DND-41 (cell line): ENCODE data around the gene SLIT1.
A peak's percentile ranks its signal among the peaks of the same experiment; 100 is the strongest.

Source experiments
- ATAC-seq: fragments of 200-7000 bp; cut with Tn5 transposase; 3 replicates; pipeline ENCODE4 v1.9.1; 2021; ENCODE audit warnings: low read depth; ENCODE audit not compliant: insufficient read depth
- DNase-seq: peaks from one replicate; pipeline ENCODE4 v3.0.0-alpha.2; 2020
- H2AFZ ChIP-seq: 2 replicates; pipeline ENCODE4 v1.6.0; 2012; ENCODE audit warnings: low read depth, low read length
- H3K27ac ChIP-seq: 2 replicates; pipeline ENCODE4 v1.5.1; 2012; ENCODE audit warnings: low read length, inconsistent platforms
- H3K27me3 ChIP-seq: fragments of 200-600 bp; sonication (generic); 2 replicates; pipeline ENCODE4 v1.6.0; 2012; ENCODE audit warnings: low read length, mild to moderate bottlenecking, inconsistent platforms; ENCODE audit not compliant: insufficient read depth, poor library complexity
- H3K36me3 ChIP-seq: 2 replicates; pipeline ENCODE4 v1.5.1; 2012; ENCODE audit warnings: low read length, inconsistent platforms; ENCODE audit not compliant: insufficient read depth
- H3K4me1 ChIP-seq: 2 replicates; pipeline ENCODE4 v1.5.1; 2012; ENCODE audit warnings: mild to moderate bottlenecking, low read length; ENCODE audit not compliant: insufficient read depth
- H3K4me2 ChIP-seq: 2 replicates; pipeline ENCODE4 v1.6.0; 2012; ENCODE audit warnings: mild to moderate bottlenecking, moderate library complexity, low read length, inconsistent platforms; ENCODE audit not compliant: insufficient read depth
- H3K4me3 ChIP-seq, 2 experiments: fragments of 200-600 bp in 1 of 2; shearing (Covaris generic) in 1 of 2; 2 replicates each; pipeline ENCODE4 v1.5.1; 2012 to 2016; ENCODE audit warnings: inconsistent platforms in 2 of 2, low read length in 2 of 2, mild to moderate bottlenecking in 2 of 2, low read depth in 1 of 2, moderate library complexity in 1 of 2
- H3K79me2 ChIP-seq: 2 replicates; pipeline ENCODE4 v1.6.0; 2012; ENCODE audit warnings: low read length, inconsistent platforms; ENCODE audit not compliant: insufficient read depth
- H3K9ac ChIP-seq: 2 replicates; pipeline ENCODE4 v1.6.0; 2012; ENCODE audit warnings: low read depth, mild to moderate bottlenecking, inconsistent platforms, low read length, moderate library complexity
- H3K9me3 ChIP-seq: 2 replicates; pipeline ENCODE4 v1.5.1; 2012; ENCODE audit warnings: low read length, moderate library complexity, mild to moderate bottlenecking, inconsistent platforms; ENCODE audit not compliant: insufficient read depth, severe bottlenecking
- H4K20me1 ChIP-seq: 2 replicates; pipeline ENCODE4 v1.6.0; 2012; ENCODE audit warnings: low read length; ENCODE audit not compliant: insufficient read depth
- EZH2 ChIP-seq: IDR thresholded peaks from 3 replicates; pipeline ENCODE4 v1.6.1; 2012; ENCODE audit warnings: borderline replicate concordance, low read depth, mild to moderate bottlenecking, moderate library complexity, low read length, inconsistent platforms; ENCODE audit not compliant: severe bottlenecking
- TF ChIP-seq, protein P1 (sequence below): IDR thresholded peaks from 2 replicates; pipeline ENCODE4 v1.5.1; 2012; ENCODE audit warnings: borderline replicate concordance, low read length, moderate library complexity, mild to moderate bottlenecking; ENCODE audit not compliant: poor library complexity, severe bottlenecking; ENCODE audit errors: extremely low read depth

Gene SLIT1

DNA sequence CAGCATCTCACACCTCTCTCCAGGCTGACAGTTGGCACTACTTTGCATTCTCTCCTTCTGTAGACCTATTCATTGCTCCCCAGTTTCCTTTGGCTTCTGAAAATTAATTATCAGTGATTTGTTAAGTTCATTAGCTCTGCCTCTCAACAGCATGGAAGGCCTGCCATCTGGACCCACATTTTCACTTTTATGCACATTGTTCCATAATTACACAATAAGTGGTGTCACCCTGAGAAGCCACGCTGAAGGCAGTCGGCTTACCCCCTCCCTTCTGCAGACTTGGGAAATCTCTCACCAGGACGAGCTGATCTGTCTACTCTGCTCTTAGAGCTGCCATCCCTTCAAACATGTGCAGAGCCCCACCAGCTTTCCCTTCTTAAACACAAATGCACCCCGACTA is 64.7 kb downstream of the SLIT1 start:
- no peaks in the 10 kb centered on the region for H3K36me3 ChIP-seq
- H3K9ac ChIP-seq, result no peak overlapping the region
- TF ChIP-seq EZH2, result no peak
- TF ChIP-seq, protein P1, sequence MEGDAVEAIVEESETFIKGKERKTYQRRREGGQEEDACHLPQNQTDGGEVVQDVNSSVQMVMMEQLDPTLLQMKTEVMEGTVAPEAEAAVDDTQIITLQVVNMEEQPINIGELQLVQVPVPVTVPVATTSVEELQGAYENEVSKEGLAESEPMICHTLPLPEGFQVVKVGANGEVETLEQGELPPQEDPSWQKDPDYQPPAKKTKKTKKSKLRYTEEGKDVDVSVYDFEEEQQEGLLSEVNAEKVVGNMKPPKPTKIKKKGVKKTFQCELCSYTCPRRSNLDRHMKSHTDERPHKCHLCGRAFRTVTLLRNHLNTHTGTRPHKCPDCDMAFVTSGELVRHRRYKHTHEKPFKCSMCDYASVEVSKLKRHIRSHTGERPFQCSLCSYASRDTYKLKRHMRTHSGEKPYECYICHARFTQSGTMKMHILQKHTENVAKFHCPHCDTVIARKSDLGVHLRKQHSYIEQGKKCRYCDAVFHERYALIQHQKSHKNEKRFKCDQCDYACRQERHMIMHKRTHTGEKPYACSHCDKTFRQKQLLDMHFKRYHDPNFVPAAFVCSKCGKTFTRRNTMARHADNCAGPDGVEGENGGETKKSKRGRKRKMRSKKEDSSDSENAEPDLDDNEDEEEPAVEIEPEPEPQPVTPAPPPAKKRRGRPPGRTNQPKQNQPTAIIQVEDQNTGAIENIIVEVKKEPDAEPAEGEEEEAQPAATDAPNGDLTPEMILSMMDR, result no peak
- DNase-seq (no peak), ATAC-seq (no peak)
- H3K9me3 ChIP-seq, result no peaks in the 10 kb centered on the region
- no peak overlapping the region for H3K4me2 ChIP-seq
- H2AFZ ChIP-seq, result no peak overlapping the region
- H3K4me1 ChIP-seq, result no peaks in the 10 kb centered on the region
- no peak overlapping the region for H3K4me3 ChIP-seq
- H3K27me3 ChIP-seq, result no peaks in the 10 kb centered on the region
- H3K27ac ChIP-seq, result no peak overlapping the region
- no peaks in the 10 kb centered on the region for H3K79me2 ChIP-seq
- no peaks in the 10 kb centered on the region for H4K20me1 ChIP-seq

DNA sequence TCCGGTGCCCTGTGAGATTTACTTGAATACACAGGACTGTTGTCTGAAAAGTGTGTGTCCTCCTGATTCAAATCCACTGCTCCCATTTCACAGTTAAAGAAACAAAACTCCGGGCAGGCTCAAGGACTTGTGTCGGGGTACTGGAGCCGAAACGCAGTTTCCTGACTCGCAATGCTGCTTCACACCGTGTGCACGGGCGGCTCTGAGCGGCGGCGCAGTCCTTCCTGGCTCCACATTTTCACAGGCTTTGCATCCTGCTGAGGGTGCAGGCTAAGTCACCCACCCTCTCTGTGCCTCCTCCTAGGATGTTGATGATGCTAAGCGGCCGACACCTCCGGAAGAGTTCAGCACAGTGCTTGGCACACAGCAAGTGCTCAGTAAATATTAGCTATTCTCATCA is 65.4 kb downstream of the SLIT1 start:
- no peaks in the 10 kb centered on the region for H3K4me1 ChIP-seq
- H3K4me3 ChIP-seq, result no peak overlapping the region
- no peaks in the 10 kb centered on the region for H4K20me1 ChIP-seq
- H3K9me3 ChIP-seq, result no peaks in the 10 kb centered on the region
- H3K9ac ChIP-seq, result no peak overlapping the region
- ATAC-seq (no peak), DNase-seq (no peak)
- no peaks in the 10 kb centered on the region for H3K36me3 ChIP-seq
- H3K27me3 ChIP-seq, result no peaks in the 10 kb centered on the region
- no peaks in the 10 kb centered on the region for H3K79me2 ChIP-seq
- H2AFZ ChIP-seq, result no peak overlapping the region
- no peak overlapping the region for H3K27ac ChIP-seq
- TF ChIP-seq, protein P1, result no peak
- TF ChIP-seq EZH2, result no peak
- H3K4me2 ChIP-seq, result no peak overlapping the region

DNA sequence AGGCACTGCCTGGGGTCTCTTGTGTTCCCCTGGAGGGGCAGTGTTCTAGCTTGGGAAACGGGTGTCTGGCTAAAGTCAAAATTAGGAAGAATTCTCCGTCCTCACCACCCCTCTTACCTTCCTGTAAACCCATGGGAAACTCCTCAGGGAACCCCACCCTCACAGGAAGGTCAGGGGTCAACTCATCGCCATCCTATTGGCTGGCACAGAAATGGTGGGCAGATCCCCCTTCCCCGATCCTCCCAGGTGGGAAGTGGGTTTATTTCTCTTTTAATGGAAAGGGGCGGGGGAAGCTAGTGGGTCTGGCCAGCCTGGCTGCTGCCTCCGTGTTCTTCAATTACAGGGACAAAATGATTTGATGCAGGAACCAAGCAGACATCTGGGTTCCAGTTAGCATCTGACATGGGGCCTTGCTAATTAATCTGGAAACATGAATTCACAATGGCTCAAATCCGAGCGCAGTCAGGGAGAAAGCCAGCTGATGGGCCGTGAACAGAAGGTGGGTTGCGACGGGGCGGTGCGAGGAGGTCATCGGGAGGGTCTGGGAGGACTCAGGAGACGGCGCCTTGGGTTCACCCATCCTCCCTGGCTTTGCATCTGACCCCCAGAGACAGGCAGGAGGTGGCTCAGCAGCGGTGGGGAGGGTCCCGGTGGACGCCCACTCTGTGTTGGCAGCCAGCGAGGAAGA is 66.6 kb downstream of the SLIT1 start:
- no peaks in the 10 kb centered on the region for H3K36me3 ChIP-seq
- no peaks in the 10 kb centered on the region for H3K79me2 ChIP-seq
- H3K4me2 ChIP-seq, result no peak overlapping the region
- no peak overlapping the region for H3K27ac ChIP-seq
- no peaks in the 10 kb centered on the region for H3K4me1 ChIP-seq
- no peak for DNase-seq
- no peak for ATAC-seq
- H3K9me3 ChIP-seq, result no peaks in the 10 kb centered on the region
- no peaks in the 10 kb centered on the region for H4K20me1 ChIP-seq
- no peak overlapping the region for H3K9ac ChIP-seq
- H3K27me3 ChIP-seq, result no peaks in the 10 kb centered on the region
- TF ChIP-seq EZH2, result no peak
- TF ChIP-seq, protein P1, result no peak
- H2AFZ ChIP-seq, result no peak overlapping the region
- H3K4me3 ChIP-seq, result no peak overlapping the region

DNA sequence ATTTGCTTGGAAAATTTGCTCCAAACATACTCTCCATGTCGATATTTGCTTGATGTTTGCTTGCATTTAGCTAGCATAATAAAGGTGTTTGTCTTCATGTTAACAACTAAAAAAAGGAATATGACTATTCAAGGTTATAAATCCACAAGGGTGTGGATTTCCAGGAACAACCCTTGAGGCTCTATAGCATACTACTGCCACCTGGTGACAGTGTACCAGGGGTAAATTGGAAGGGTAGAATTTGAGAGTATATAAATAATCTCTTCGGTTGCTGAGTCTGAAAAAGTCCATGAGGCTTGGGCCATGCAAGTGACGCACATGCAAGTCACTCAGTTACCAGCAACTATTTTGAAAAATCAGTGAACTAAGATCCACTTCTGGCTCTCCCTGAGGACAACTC is 68.4 kb downstream of the SLIT1 start:
- Histone ChIP-seq H4K20me1 (no peaks in the 10 kb centered on the region), H3K4me2 (no peak overlapping the region), H2AFZ (no peak overlapping the region), H3K9ac (no peak overlapping the region), H3K4me1 (no peaks in the 10 kb centered on the region), H3K27ac (no peak overlapping the region), H3K79me2 (no peaks in the 10 kb centered on the region), H3K36me3 (no peaks in the 10 kb centered on the region), H3K27me3 (no peaks in the 10 kb centered on the region), H3K4me3 (no peak overlapping the region), H3K9me3 (no peaks in the 10 kb centered on the region)
- ATAC-seq (no peak), DNase-seq (no peak)
- TF ChIP-seq, protein P1, result peak; percentile 24
- no peak for TF ChIP-seq EZH2
